ENCODE measurements around the gene C2CD4D.

The C2CD4D gene

DNA sequence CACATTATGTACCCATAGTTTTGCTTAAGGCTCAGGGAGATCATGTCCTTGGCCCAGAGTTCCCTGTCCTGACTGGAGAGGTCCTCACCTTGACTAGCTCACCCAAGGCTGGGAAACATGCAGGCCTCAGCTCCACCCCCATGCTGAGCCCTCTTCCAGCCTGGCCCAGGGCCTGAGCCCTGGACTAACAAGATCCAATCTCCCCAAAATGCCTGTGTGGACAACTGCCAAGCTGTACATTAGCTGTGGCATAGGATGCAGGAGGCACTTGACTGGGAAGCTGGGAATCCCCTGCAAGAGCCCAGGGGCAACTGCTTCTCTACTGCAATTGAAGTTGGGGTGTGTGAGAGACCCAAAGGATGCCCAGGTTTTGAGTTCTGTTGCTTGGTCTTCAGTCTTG lies 36.5 kb downstream of the C2CD4D start:
- DNase-seq (ENCODE audit: low read depth), result no peak
- no peak overlapping the region for H3K4me3 ChIP-seq (ENCODE audit: control insufficient read depth, low read depth, low read length)
- TF ChIP-seq, protein P1, sequence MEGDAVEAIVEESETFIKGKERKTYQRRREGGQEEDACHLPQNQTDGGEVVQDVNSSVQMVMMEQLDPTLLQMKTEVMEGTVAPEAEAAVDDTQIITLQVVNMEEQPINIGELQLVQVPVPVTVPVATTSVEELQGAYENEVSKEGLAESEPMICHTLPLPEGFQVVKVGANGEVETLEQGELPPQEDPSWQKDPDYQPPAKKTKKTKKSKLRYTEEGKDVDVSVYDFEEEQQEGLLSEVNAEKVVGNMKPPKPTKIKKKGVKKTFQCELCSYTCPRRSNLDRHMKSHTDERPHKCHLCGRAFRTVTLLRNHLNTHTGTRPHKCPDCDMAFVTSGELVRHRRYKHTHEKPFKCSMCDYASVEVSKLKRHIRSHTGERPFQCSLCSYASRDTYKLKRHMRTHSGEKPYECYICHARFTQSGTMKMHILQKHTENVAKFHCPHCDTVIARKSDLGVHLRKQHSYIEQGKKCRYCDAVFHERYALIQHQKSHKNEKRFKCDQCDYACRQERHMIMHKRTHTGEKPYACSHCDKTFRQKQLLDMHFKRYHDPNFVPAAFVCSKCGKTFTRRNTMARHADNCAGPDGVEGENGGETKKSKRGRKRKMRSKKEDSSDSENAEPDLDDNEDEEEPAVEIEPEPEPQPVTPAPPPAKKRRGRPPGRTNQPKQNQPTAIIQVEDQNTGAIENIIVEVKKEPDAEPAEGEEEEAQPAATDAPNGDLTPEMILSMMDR (conservative IDR thresholded peaks at IDR 0.05; ENCODE audit: control insufficient read depth, insufficient read depth, low read depth, low read length), result no peak

DNA sequence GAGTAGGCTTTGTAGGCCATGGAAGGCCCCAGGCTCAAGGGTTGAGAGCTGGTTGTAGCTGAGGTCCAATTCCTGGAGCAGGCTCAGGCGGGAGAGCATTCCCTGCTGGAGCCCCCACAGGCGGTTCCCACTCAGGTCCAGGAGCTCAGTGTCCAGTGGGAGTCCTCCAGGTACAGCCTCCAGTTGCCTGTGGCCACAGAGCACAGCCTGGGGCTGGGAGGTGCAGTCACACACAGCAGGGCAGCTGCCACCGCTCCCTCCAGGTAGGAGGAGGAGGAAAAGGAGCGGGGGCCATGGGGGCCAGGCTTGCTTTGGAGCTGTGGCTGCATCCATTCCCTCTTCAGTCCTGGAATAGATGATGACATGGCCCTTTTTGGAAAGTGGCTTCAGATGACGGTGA lies 37.2 kb downstream of the C2CD4D start:
- TF ChIP-seq, protein P1 (conservative IDR thresholded peaks at IDR 0.05; ENCODE audit: control insufficient read depth, insufficient read depth, low read depth, low read length), result no peak
- H3K4me3 ChIP-seq (ENCODE audit: control insufficient read depth, low read depth, low read length), result no peak overlapping the region
- no peak for DNase-seq (ENCODE audit: low read depth)

DNA sequence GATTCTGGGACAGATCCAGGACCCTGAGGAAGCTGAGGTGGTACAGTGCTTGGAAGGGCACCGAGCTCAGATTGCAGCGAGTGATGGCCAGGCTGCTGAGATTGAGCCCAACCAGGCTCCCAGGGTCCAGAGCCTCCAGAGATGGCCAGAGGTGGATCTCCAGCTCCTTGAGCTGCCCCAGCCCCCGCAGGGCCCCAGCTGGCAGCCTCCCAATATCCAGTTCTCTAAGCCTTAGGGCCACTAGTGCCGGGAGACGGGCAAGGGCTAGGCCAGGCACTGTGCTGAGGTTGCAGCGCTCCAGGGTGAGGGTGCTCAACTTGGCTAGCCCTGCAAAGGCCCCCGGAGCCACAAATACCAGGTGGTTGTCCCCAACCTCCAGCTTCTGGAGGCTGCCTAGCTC lies 37.8 kb downstream of the C2CD4D start:
- no peak for DNase-seq (ENCODE audit: low read depth)
- no peak overlapping the region for H3K4me3 ChIP-seq (ENCODE audit: control insufficient read depth, low read depth, low read length)
- TF ChIP-seq, protein P1 (conservative IDR thresholded peaks at IDR 0.05; ENCODE audit: control insufficient read depth, insufficient read depth, low read depth, low read length), result no peak

DNA sequence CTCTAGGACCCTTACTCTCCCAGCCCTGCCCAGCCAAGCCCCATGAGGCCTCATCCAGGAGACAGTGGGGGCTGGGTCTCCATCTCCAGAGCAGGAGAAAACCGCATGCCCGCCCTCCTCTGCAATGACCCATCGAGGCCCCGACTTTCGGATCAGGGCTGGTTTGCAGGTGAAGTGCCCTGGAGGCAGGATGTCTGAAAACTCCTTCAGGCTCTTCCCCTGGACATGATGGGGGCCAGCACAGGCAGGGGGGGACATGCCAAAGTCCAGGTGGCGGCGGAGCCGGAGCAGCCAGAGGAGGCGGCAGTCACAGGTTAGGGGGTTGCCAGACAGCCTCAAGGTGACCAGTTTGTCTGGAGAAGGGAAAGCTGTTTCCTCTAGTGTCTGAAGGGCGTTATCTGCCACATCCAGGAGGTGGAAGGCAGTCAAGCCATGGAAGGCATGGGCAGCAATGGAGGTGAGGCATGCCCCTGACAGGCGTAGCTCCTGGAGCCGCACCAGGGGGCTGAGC lies 38.3 kb downstream of the C2CD4D start:
- DNase-seq (ENCODE audit: low read depth), result no peak
- TF ChIP-seq, protein P1 (conservative IDR thresholded peaks at IDR 0.05; ENCODE audit: control insufficient read depth, insufficient read depth, low read depth, low read length), result no peak
- no peak overlapping the region for H3K4me3 ChIP-seq (ENCODE audit: control insufficient read depth, low read depth, low read length)

DNA sequence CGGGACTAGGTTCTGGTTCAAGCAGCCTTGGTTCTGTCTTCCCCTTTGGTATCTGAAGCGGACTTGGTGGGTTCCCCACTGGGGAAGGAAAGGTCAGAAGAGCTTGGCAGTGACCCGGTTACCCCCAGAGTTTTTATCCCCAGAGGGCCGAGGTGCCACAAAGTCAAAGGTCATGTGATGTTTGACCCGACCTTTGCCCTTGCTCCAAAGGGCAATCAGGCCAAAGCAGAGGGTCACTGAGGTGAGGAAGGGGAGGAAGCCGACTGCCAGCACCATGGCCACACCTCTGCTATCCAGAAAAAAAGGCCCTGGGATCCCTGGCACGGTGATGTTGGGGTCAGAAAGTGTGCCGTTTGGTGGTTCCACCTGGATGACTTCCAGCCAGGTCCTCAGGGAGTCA lies 38.8 kb downstream of the C2CD4D start:
- TF ChIP-seq, protein P1 (conservative IDR thresholded peaks at IDR 0.05; ENCODE audit: control insufficient read depth, insufficient read depth, low read depth, low read length), result no peak
- no peak overlapping the region for H3K4me3 ChIP-seq (ENCODE audit: control insufficient read depth, low read depth, low read length)
- no peak for DNase-seq (ENCODE audit: low read depth)

DNA sequence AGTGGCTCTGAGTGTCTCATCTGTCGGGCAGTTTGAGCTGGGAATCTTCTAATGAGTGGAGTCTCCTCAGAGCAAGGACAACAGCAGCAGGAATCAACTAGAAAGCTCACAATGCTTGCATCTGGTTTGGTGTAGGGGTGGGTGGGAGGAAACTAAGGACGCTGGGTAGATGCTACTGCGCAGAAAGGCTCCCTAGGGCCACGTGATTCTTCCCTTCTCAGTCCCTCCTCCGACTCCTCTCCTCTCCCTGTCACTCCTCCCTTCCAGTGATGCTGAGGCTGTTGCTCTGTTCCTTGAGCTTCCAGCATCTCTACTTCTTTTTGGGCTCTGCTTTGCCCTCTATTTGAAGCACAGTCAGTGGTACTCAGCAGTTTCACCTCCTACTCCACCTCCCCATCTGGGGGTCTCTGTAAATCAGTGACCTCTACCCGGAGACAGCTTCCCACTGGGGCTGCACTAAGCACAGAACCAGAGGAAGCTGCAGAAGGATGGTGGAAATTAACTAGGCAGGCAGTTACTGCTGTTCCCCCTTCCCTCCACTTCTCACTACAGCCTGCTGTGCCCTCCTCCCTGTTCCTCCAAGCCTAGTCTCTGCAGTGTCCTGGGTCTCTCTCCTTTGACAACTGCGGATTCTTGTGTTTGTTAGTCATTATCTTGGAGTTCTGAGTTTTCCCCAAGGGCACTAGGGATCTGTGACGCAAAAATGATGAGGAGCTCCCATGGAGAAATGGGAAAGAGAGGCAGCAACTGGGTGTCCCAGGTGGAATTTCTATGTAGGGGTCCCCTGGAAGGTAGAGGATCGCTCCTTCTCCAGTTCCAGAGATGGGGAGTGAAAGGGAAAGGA lies 40.2 kb downstream of the C2CD4D start:
- TF ChIP-seq, protein P1 (conservative IDR thresholded peaks at IDR 0.05; ENCODE audit: control insufficient read depth, insufficient read depth, low read depth, low read length), result no peak
- peak; percentile 19 for DNase-seq (ENCODE audit: low read depth)
- H3K4me3 ChIP-seq (ENCODE audit: control insufficient read depth, low read depth, low read length), result no peak overlapping the region

Data from fibroblast of mammary gland (primary cell).